ENCODE data around the gene FAT1. TPM values are rescaled to one million over a fixed set of nuclear protein-coding genes. Genes with fewer than 3 reads are reported as not detected.
"Not testable (repeated sequence)": the region's sequence is repeated elsewhere in the genome, so short reads cannot be mapped to it uniquely, and the experiment has no call there.

The FAT1 gene
- total and polyA plus RNA-seq, 4 donors, result 110 to 217 (median 171) TPM

- H3K27me3 ChIP-seq (ENCODE audit: control insufficient read depth, insufficient read depth, low read length), result no peaks in the 10 kb centered on the region
- peak in 1 of 6 donors; percentile 56 for DNase-seq (ENCODE audit: low read depth in 4 of 6, low spot score in 6 of 6)
- no peaks in the 10 kb centered on the region for H3K36me3 ChIP-seq (ENCODE audit: control insufficient read depth, insufficient read depth, low read length)
- no peaks in the 10 kb centered on the region for H3K9me3 ChIP-seq (ENCODE audit: control insufficient read depth, insufficient read depth, low read length)
- no peak overlapping the region for H3K4me3 ChIP-seq (ENCODE audit: low read depth, low read length)
- peak overlapping the region; percentile 58 for H3K27ac ChIP-seq (ENCODE audit: low read depth, low read length)
- no CpG with 5 or more reads among the region's 1 CpG for WGBS (ENCODE audit: insufficient coverage)
- H3K4me1 ChIP-seq (ENCODE audit: control insufficient read depth, insufficient read depth, low read length), result no peaks in the 10 kb centered on the region
Observed at GRCh38 chr4:186676531-186677161, 47.0 kb downstream of the FAT1 start.

GRCh38 chr4:186669735-186670134, 53.9 kb downstream of the FAT1 start:
- DNase-seq (ENCODE audit: low read depth in 4 of 6, low spot score in 6 of 6), result no peak
- Histone ChIP-seq H3K4me1 (ENCODE audit: control insufficient read depth, insufficient read depth, low read length) (peaks cover 7% of the 10 kb centered on the region), H3K9me3 (ENCODE audit: control insufficient read depth, insufficient read depth, low read length) (no peaks in the 10 kb centered on the region), H3K4me3 (ENCODE audit: low read depth, low read length) (no peak overlapping the region), H3K36me3 (ENCODE audit: control insufficient read depth, insufficient read depth, low read length) (no peaks in the 10 kb centered on the region), H3K27ac (ENCODE audit: low read depth, low read length) (no peak overlapping the region), H3K27me3 (ENCODE audit: control insufficient read depth, insufficient read depth, low read length) (no peaks in the 10 kb centered on the region)
- WGBS (ENCODE audit: insufficient coverage), result 60% methylated on average over 1 of the region's 5 CpGs

GRCh38 chr4:186669159-186669731, 54.4 kb downstream of the FAT1 start:
- WGBS (ENCODE audit: insufficient coverage), result 55% methylated on average over 14 of the region's 21 CpGs
- Histone ChIP-seq H3K9me3 (ENCODE audit: control insufficient read depth, insufficient read depth, low read length) (no peaks in the 10 kb centered on the region), H3K4me1 (ENCODE audit: control insufficient read depth, insufficient read depth, low read length) (peaks cover 7% of the 10 kb centered on the region), H3K27ac (ENCODE audit: low read depth, low read length) (no peak overlapping the region), H3K27me3 (ENCODE audit: control insufficient read depth, insufficient read depth, low read length) (no peaks in the 10 kb centered on the region), H3K4me3 (ENCODE audit: low read depth, low read length) (no peak overlapping the region), H3K36me3 (ENCODE audit: control insufficient read depth, insufficient read depth, low read length) (no peaks in the 10 kb centered on the region)
- peak; percentile 31 to 91 (median 50) for DNase-seq (ENCODE audit: low read depth in 4 of 6, low spot score in 6 of 6)

GRCh38 chr4:186666750-186667149, 56.9 kb downstream of the FAT1 start:
- Histone ChIP-seq H3K9me3 (ENCODE audit: control insufficient read depth, insufficient read depth, low read length) (no peaks in the 10 kb centered on the region), H3K36me3 (ENCODE audit: control insufficient read depth, insufficient read depth, low read length) (peaks cover 2% of the 10 kb centered on the region), H3K4me3 (ENCODE audit: low read depth, low read length) (no peak overlapping the region), H3K27me3 (ENCODE audit: control insufficient read depth, insufficient read depth, low read length) (no peaks in the 10 kb centered on the region), H3K27ac (ENCODE audit: low read depth, low read length) (no peak overlapping the region), H3K4me1 (ENCODE audit: control insufficient read depth, insufficient read depth, low read length) (peaks cover 7% of the 10 kb centered on the region)
- DNase-seq (ENCODE audit: low read depth in 4 of 6, low spot score in 6 of 6), result no peak
- WGBS (ENCODE audit: insufficient coverage), result no CpG with 5 or more reads among the region's 3 CpGs

- Histone ChIP-seq H3K4me3 (ENCODE audit: low read depth, low read length) (no peak overlapping the region), H3K4me1 (ENCODE audit: control insufficient read depth, insufficient read depth, low read length) (peaks cover 7% of the 10 kb centered on the region), H3K36me3 (ENCODE audit: control insufficient read depth, insufficient read depth, low read length) (peaks cover 6% of the 10 kb centered on the region), H3K27me3 (ENCODE audit: control insufficient read depth, insufficient read depth, low read length) (no peaks in the 10 kb centered on the region), H3K27ac (ENCODE audit: low read depth, low read length) (no peak overlapping the region), H3K9me3 (ENCODE audit: control insufficient read depth, insufficient read depth, low read length) (no peaks in the 10 kb centered on the region)
- 100% methylated on average over 1 of the region's 4 CpGs for WGBS (ENCODE audit: insufficient coverage)
- no peak for DNase-seq (ENCODE audit: low read depth in 4 of 6, low spot score in 6 of 6)
Observed at GRCh38 chr4:186666252-186666651, 57.4 kb downstream of the FAT1 start.

GRCh38 chr4:186660403-186660802, 63.3 kb downstream of the FAT1 start:
- H3K4me1 ChIP-seq (ENCODE audit: control insufficient read depth, insufficient read depth, low read length), result no peaks in the 10 kb centered on the region
- no CpG with 5 or more reads among the region's 4 CpGs for WGBS (ENCODE audit: insufficient coverage)
- H3K27ac ChIP-seq (ENCODE audit: low read depth, low read length), result no peak overlapping the region
- H3K9me3 ChIP-seq (ENCODE audit: control insufficient read depth, insufficient read depth, low read length), result no peaks in the 10 kb centered on the region
- H3K27me3 ChIP-seq (ENCODE audit: control insufficient read depth, insufficient read depth, low read length), result no peaks in the 10 kb centered on the region
- H3K4me3 ChIP-seq (ENCODE audit: low read depth, low read length), result no peak overlapping the region
- no peak for DNase-seq (ENCODE audit: low read depth in 4 of 6, low spot score in 6 of 6)
- H3K36me3 ChIP-seq (ENCODE audit: control insufficient read depth, insufficient read depth, low read length), result peaks cover 12% of the 10 kb centered on the region

GRCh38 chr4:186659935-186660334, 63.7 kb downstream of the FAT1 start:
- 88% methylated on average over 7 of the region's 14 CpGs for WGBS (ENCODE audit: insufficient coverage)
- Histone ChIP-seq H3K4me3 (ENCODE audit: low read depth, low read length) (no peak overlapping the region), H3K4me1 (ENCODE audit: control insufficient read depth, insufficient read depth, low read length) (no peaks in the 10 kb centered on the region), H3K36me3 (ENCODE audit: control insufficient read depth, insufficient read depth, low read length) (peaks cover 12% of the 10 kb centered on the region), H3K27me3 (ENCODE audit: control insufficient read depth, insufficient read depth, low read length) (no peaks in the 10 kb centered on the region), H3K27ac (ENCODE audit: low read depth, low read length) (no peak overlapping the region), H3K9me3 (ENCODE audit: control insufficient read depth, insufficient read depth, low read length) (no peaks in the 10 kb centered on the region)
- no peak for DNase-seq (ENCODE audit: low read depth in 4 of 6, low spot score in 6 of 6)

GRCh38 chr4:186659456-186659855, 64.2 kb downstream of the FAT1 start:
- not testable (repeated sequence) for H3K9me3 ChIP-seq (ENCODE audit: control insufficient read depth, insufficient read depth, low read length); H3K4me3 ChIP-seq (ENCODE audit: low read depth, low read length); DNase-seq (ENCODE audit: low read depth in 4 of 6, low spot score in 6 of 6); H3K4me1 ChIP-seq (ENCODE audit: control insufficient read depth, insufficient read depth, low read length); H3K27me3 ChIP-seq (ENCODE audit: control insufficient read depth, insufficient read depth, low read length); H3K27ac ChIP-seq (ENCODE audit: low read depth, low read length)
- H3K36me3 ChIP-seq (ENCODE audit: control insufficient read depth, insufficient read depth, low read length), result peaks cover 12% of the 10 kb centered on the region
- WGBS (ENCODE audit: insufficient coverage), result 94% methylated on average over 16 of the region's 16 CpGs

- H3K36me3 ChIP-seq (ENCODE audit: control insufficient read depth, insufficient read depth, low read length), result peaks cover 12% of the 10 kb centered on the region
- no peak for DNase-seq (ENCODE audit: low read depth in 4 of 6, low spot score in 6 of 6)
- 87% methylated on average over 20 of the region's 20 CpGs for WGBS (ENCODE audit: insufficient coverage)
- no peaks in the 10 kb centered on the region for H3K27me3 ChIP-seq (ENCODE audit: control insufficient read depth, insufficient read depth, low read length)
- no peak overlapping the region for H3K4me3 ChIP-seq (ENCODE audit: low read depth, low read length)
- no peaks in the 10 kb centered on the region for H3K4me1 ChIP-seq (ENCODE audit: control insufficient read depth, insufficient read depth, low read length)
- H3K9me3 ChIP-seq (ENCODE audit: control insufficient read depth, insufficient read depth, low read length), result no peaks in the 10 kb centered on the region
- no peak overlapping the region for H3K27ac ChIP-seq (ENCODE audit: low read depth, low read length)
Observed at GRCh38 chr4:186658657-186659056, 65.0 kb downstream of the FAT1 start.

GRCh38 chr4:186657764-186658163, 65.9 kb downstream of the FAT1 start:
- no peaks in the 10 kb centered on the region for H3K27me3 ChIP-seq (ENCODE audit: control insufficient read depth, insufficient read depth, low read length)
- no peaks in the 10 kb centered on the region for H3K9me3 ChIP-seq (ENCODE audit: control insufficient read depth, insufficient read depth, low read length)
- peak in 2 of 6 donors; percentile 17 to 18 for DNase-seq (ENCODE audit: low read depth in 4 of 6, low spot score in 6 of 6)
- H3K27ac ChIP-seq (ENCODE audit: low read depth, low read length), result no peak overlapping the region
- peaks cover 12% of the 10 kb centered on the region for H3K36me3 ChIP-seq (ENCODE audit: control insufficient read depth, insufficient read depth, low read length)
- H3K4me1 ChIP-seq (ENCODE audit: control insufficient read depth, insufficient read depth, low read length), result no peaks in the 10 kb centered on the region
- no peak overlapping the region for H3K4me3 ChIP-seq (ENCODE audit: low read depth, low read length)
- WGBS (ENCODE audit: insufficient coverage), result 58% methylated on average over 2 of the region's 4 CpGs
